ENCODE measurements around the gene TXNDC11. TPM values are rescaled to one million over a fixed set of nuclear protein-coding genes. Genes with fewer than 3 reads are reported as not detected.

The TXNDC11 gene
- total RNA-seq, 2 donors from 2014 or later = 75.0 to 96.9 TPM

GRCh38 chr16:11674818-11675560 lies 67.7 kb downstream of the TXNDC11 start:
- H3K27me3 ChIP-seq (replicated peaks; ENCODE audit: insufficient read depth) = no peaks in the 10 kb centered on the region
- intact Hi-C loops (cut with DNase I) = loop anchor here (5.0 kb wide), 1 partner anchor 37 kb away; no protein-coding TSS in a partner anchor
- WGBS = 36% methylated on average over 15 of the region's 15 CpGs
- TF ChIP-seq POLR2A (IDR thresholded peaks at IDR 0.05) (no peak), POLR2AphosphoS5 (IDR thresholded peaks at IDR 0.05) (no peak)
- TF ChIP-seq, protein P1, sequence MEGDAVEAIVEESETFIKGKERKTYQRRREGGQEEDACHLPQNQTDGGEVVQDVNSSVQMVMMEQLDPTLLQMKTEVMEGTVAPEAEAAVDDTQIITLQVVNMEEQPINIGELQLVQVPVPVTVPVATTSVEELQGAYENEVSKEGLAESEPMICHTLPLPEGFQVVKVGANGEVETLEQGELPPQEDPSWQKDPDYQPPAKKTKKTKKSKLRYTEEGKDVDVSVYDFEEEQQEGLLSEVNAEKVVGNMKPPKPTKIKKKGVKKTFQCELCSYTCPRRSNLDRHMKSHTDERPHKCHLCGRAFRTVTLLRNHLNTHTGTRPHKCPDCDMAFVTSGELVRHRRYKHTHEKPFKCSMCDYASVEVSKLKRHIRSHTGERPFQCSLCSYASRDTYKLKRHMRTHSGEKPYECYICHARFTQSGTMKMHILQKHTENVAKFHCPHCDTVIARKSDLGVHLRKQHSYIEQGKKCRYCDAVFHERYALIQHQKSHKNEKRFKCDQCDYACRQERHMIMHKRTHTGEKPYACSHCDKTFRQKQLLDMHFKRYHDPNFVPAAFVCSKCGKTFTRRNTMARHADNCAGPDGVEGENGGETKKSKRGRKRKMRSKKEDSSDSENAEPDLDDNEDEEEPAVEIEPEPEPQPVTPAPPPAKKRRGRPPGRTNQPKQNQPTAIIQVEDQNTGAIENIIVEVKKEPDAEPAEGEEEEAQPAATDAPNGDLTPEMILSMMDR (IDR thresholded peaks at IDR 0.05) = no peak
- no peaks in the 10 kb centered on the region for H3K9me3 ChIP-seq
- no peaks in the 10 kb centered on the region for H3K36me3 ChIP-seq
- peak; percentile 59 for DNase-seq (ENCODE audit: low spot score)
- H3K4me3 ChIP-seq = no peak overlapping the region
- peaks cover 36% of the 10 kb centered on the region for H3K4me1 ChIP-seq (replicated peaks)
- H3K27ac ChIP-seq = peak overlapping the region; percentile 50 to 60

DNA sequence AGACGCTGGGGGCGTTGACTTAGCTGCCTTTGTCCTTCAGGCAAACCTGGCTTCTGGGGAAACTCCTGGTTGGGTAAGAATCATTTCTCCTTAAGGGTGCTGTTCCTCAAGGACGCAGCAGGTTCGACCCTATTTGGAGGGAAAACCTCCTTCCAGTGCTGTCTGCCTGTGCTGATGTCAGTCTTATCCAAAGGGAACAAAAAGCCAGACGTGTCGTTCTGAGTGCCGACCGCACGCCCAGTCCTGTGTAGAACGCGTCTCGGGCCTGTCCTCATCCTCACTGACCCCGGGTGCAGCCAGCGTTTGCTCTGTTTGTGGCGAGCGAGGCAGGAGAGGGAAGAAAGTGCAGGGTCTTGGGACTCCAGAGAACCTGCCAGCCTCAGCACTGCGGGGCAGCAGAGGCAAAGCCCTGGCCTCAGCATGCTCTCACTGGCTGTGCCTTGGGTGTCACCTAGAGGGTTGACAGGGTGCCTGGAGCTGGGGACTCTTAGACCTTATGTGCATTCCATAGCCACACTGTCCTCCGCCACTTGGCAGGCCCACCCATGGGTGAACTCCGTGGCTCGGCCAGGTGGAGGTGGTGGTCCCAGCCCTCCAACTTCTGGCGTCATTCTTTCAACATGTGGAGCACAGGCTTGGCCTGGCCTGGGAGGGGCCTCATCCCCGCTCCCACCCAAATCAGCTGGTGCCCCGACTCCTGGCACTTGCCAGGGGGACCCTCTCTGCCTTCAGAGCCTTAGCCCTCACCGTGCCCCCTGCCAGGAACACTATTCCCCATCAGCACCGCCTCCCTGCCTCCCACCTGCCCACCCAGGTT lies 68.4 kb downstream of the TXNDC11 start:
- DNase-seq (ENCODE audit: low spot score) = no peak
- no peaks in the 10 kb centered on the region for H3K9me3 ChIP-seq
- TF ChIP-seq POLR2AphosphoS5 (IDR thresholded peaks at IDR 0.05) (no peak), POLR2A (IDR thresholded peaks at IDR 0.05) (no peak)
- TF ChIP-seq, protein P1 (IDR thresholded peaks at IDR 0.05) = no peak
- intact Hi-C loops (cut with DNase I) = loop anchor here (5.0 kb wide), 1 partner anchor 38 kb away; no protein-coding TSS in a partner anchor
- 40% methylated on average over 22 of the region's 25 CpGs for WGBS
- H3K4me3 ChIP-seq = no peak overlapping the region
- H3K27me3 ChIP-seq (replicated peaks; ENCODE audit: insufficient read depth) = no peaks in the 10 kb centered on the region
- peak overlapping the region; percentile 50 to 60 for H3K27ac ChIP-seq
- H3K4me1 ChIP-seq (replicated peaks) = peaks cover 36% of the 10 kb centered on the region
- no peaks in the 10 kb centered on the region for H3K36me3 ChIP-seq

- intact Hi-C loops (cut with DNase I) = loop anchor here (5.0 kb wide), 1 partner anchor 39 kb away; no protein-coding TSS in a partner anchor
- 57% methylated on average over 22 of the region's 25 CpGs for WGBS
Measured at GRCh38 chr16:11673091-11674000, 69.3 kb downstream of the TXNDC11 start.

More at GRCh38 chr16:11673091-11674000, 69.3 kb downstream of the TXNDC11 start:
- Histone ChIP-seq H3K27me3 (replicated peaks; ENCODE audit: insufficient read depth) (no peaks in the 10 kb centered on the region), H3K27ac (peak overlapping the region; percentile 50 to 60), H3K4me1 (replicated peaks) (peaks cover 36% of the 10 kb centered on the region), H3K36me3 (no peaks in the 10 kb centered on the region), H3K9me3 (no peaks in the 10 kb centered on the region), H3K4me3 (no peak overlapping the region)
- TF ChIP-seq, protein P1 (IDR thresholded peaks at IDR 0.05) = no peak
- TF ChIP-seq POLR2A (IDR thresholded peaks at IDR 0.05) (no peak), POLR2AphosphoS5 (IDR thresholded peaks at IDR 0.05) (no peak)
- DNase-seq (ENCODE audit: low spot score) = no peak

All from prostate gland (tissue), 2 donors.